Esophagus muscularis mucosa (tissue), 4 donors: ENCODE data around the gene CDON. TPM values are rescaled to one million over a fixed set of nuclear protein-coding genes. Genes with fewer than 3 reads are reported as not detected.

Experiments
- DNase-seq: peaks from one replicate; pipeline ENCODE4 v3.0.0-alpha.2; 2017; ENCODE audit errors: extremely low spot score
- H3K27ac ChIP-seq, 4 donors: fragments of 200-600 bp; sonication (generic); replicated peaks in 1 of 4; 1 replicate in 3 of 4; 2 replicates in 1 of 4; pipeline ENCODE4 v1.5.1; 2016 to 2019; ENCODE audit warnings: mild to moderate bottlenecking in 1 of 4
- H3K27me3 ChIP-seq, 4 donors: fragments of 200-600 bp; sonication (generic); one replicate each; pipeline versions ENCODE4 v1.5.1 to v1.6.0; 2016 to 2019
- H3K36me3 ChIP-seq, 4 donors: fragments of 200-600 bp; sonication (generic); one replicate each; pipeline ENCODE4 v1.5.1; 2016 to 2019
- H3K4me1 ChIP-seq, 4 donors: fragments of 200-600 bp; sonication (generic); one replicate each; pipeline ENCODE4 v1.5.1; 2016 to 2019
- H3K4me3 ChIP-seq, 4 donors: fragments of 200-600 bp; sonication (generic); 1 replicate in 2 of 4; 2 replicates in 2 of 4; pipeline ENCODE4 v1.5.1; 2016 to 2019; ENCODE audit warnings: mild to moderate bottlenecking in 4 of 4, moderate library complexity in 1 of 4
- H3K9me3 ChIP-seq, 4 donors: fragments of 200-600 bp; sonication (generic); 1 replicate in 3 of 4; 2 replicates in 1 of 4; pipeline ENCODE4 v1.5.1; 2016 to 2019
- CTCF ChIP-seq, 3 experiments: fragments of 200-600 bp in 2 of 3; fragments of 450-650 bp in 1 of 3; sonication (generic) in 2 of 3; IDR thresholded peaks; one replicate each; pipeline ENCODE4 v1.5.1; 2017 to 2019; ENCODE audit warnings: antibody characterized with exemption in 3 of 3, mild to moderate bottlenecking in 2 of 3, moderate library complexity in 1 of 3
- EP300 ChIP-seq: sonication (generic); formaldehyde crosslinking; IDR thresholded peaks from one replicate; pipeline ENCODE4 v1.6.1; 2017; ENCODE audit warnings: antibody characterized with exemption
- POLR2A ChIP-seq: fragments of 450-650 bp; IDR thresholded peaks from one replicate; pipeline ENCODE4 v1.6.1; 2017; ENCODE audit warnings: antibody characterized with exemption, moderate library complexity, mild to moderate bottlenecking, low read depth
- POLR2AphosphoS5 ChIP-seq, 2 donors: sonication (generic); formaldehyde crosslinking; IDR thresholded peaks; one replicate each; pipeline ENCODE4 v1.6.1; 2017; ENCODE audit warnings: antibody characterized with exemption in 2 of 2
- WGBS: methylation state at CpG from one replicate; pipeline ENCODE4 v1.1.5; 2018; 5-methylcytosine and 5-hydroxymethylcytosine counted together
- intact Hi-C: fragments of 100-400 bp; cut with DNase I; formaldehyde crosslinking; loops from one replicate; pipeline ENCODE4 v1.15.1; 2023
- total RNA-seq, 4 donors: library from RNA; depleted of rRNA; stranded (reverse); fragments of >200 nt; gene quantifications; one replicate each; pipeline versions ENCODE4 v1.1.0 to v1.2.1, GENCODE V29; 2016

Gene CDON
- total RNA-seq, 4 donors from 2014 or later: 16.6 to 42.7 (median 28.1) TPM

DNA sequence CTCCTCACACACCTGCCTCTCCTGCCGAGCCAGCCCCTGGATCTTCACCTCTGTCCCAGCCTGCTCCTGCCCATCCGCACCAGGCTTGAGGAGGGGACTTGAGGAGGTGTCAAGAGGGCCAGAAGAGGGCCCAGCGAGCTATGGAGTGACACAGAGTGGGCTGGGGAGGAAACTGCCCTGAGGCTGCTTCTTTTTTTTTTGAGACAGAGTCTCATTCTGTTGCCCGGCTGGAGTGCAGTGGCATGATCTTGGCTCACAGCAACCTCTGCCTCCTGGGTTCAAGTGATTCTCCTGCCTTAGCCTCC, 21.9 kb upstream of the CDON start:
- DNase-seq: no peak
- 85% methylated on average over 3 of the region's 4 CpGs for WGBS
- H3K27ac ChIP-seq: no peak overlapping the region
- TF ChIP-seq CTCF (IDR thresholded peaks at IDR 0.05) (no peak), EP300 (no peak), POLR2A (no peak), POLR2AphosphoS5 (IDR thresholded peaks at IDR 0.05) (no peak)
- intact Hi-C loops: no loop called here
- H3K4me1 ChIP-seq: peaks cover 0 to 24% (median 19%) of the 10 kb centered on the region in 4 donors
- no peaks in the 10 kb centered on the region for H3K27me3 ChIP-seq
- H3K9me3 ChIP-seq: no peaks in the 10 kb centered on the region
- no peaks in the 10 kb centered on the region for H3K36me3 ChIP-seq
- no peak overlapping the region for H3K4me3 ChIP-seq

- Histone ChIP-seq H3K4me3 (no peak overlapping the region), H3K4me1 (peaks cover 0 to 29% (median 24%) of the 10 kb centered on the region in 4 donors), H3K9me3 (no peaks in the 10 kb centered on the region), H3K36me3 (no peaks in the 10 kb centered on the region), H3K27me3 (no peaks in the 10 kb centered on the region), H3K27ac (no peak overlapping the region)
- WGBS: 85% methylated on average over 12 of the region's 12 CpGs
- DNase-seq: no peak
- intact Hi-C loops: no loop called here
- TF ChIP-seq POLR2A: no peak
- no peak for TF ChIP-seq EP300
- TF ChIP-seq CTCF (IDR thresholded peaks at IDR 0.05): no peak
Measured at GRCh38 chr11:126083829-126084607, 21.4 kb upstream of the CDON start.

- Histone ChIP-seq H3K4me1 (peaks cover 0 to 29% (median 24%) of the 10 kb centered on the region in 4 donors), H3K27me3 (no peaks in the 10 kb centered on the region), H3K4me3 (no peak overlapping the region), H3K27ac (no peak overlapping the region), H3K9me3 (no peaks in the 10 kb centered on the region), H3K36me3 (no peaks in the 10 kb centered on the region)
- WGBS: 85% methylated on average over 15 of the region's 17 CpGs
- intact Hi-C loops: no loop called here
- no peak for TF ChIP-seq POLR2AphosphoS5 (IDR thresholded peaks at IDR 0.05)
- no peak for TF ChIP-seq CTCF (IDR thresholded peaks at IDR 0.05)
- no peak for TF ChIP-seq EP300
- TF ChIP-seq POLR2A: no peak
- no peak for DNase-seq
Measured at GRCh38 chr11:126082251-126083109, 19.8 kb upstream of the CDON start.

GRCh38 chr11:126081915-126082250, 19.2 kb upstream of the CDON start:
- DNase-seq: no peak
- TF ChIP-seq POLR2A (no peak), POLR2AphosphoS5 (IDR thresholded peaks at IDR 0.05) (no peak), CTCF (IDR thresholded peaks at IDR 0.05) (no peak), EP300 (no peak)
- Histone ChIP-seq H3K27ac (no peak overlapping the region), H3K36me3 (no peaks in the 10 kb centered on the region), H3K4me1 (peaks cover 0 to 29% (median 24%) of the 10 kb centered on the region in 4 donors), H3K9me3 (no peaks in the 10 kb centered on the region), H3K4me3 (no peak overlapping the region), H3K27me3 (no peaks in the 10 kb centered on the region)
- 86% methylated on average over 4 of the region's 4 CpGs for WGBS
- intact Hi-C loops: no loop called here
